IPS-20b (cell line): ENCODE results near the gene PPCS.
"Not testable (repeated sequence)": the region's sequence is repeated elsewhere in the genome, so short reads cannot be mapped to it uniquely, and the experiment has no call there.

Experiments
- H3K27ac ChIP-seq: one replicate; pipeline ENCODE4 v1.5.1; 2013; ENCODE audit warnings: low read length
- H3K27me3 ChIP-seq: 2 replicates; pipeline ENCODE4 v1.6.1; 2013; ENCODE audit warnings: mild to moderate bottlenecking, low read length, inconsistent platforms; ENCODE audit not compliant: insufficient read depth
- H3K36me3 ChIP-seq: 2 replicates; pipeline ENCODE4 v1.6.1; 2013; ENCODE audit warnings: low read depth, mild to moderate bottlenecking, inconsistent platforms, low read length, moderate library complexity; ENCODE audit not compliant: insufficient read depth
- H3K4me1 ChIP-seq: 2 replicates; pipeline ENCODE4 v1.6.1; 2013; ENCODE audit warnings: mild to moderate bottlenecking, control low read depth, inconsistent platforms, low read length, moderate library complexity; ENCODE audit not compliant: insufficient read depth
- H3K4me3 ChIP-seq: 2 replicates; pipeline ENCODE4 v1.5.1; 2013; ENCODE audit warnings: mild to moderate bottlenecking, low read length, inconsistent platforms
- H3K9ac ChIP-seq: 2 replicates; pipeline ENCODE4 v1.6.1; 2013; ENCODE audit warnings: low read depth, mild to moderate bottlenecking, inconsistent platforms, low read length, moderate library complexity
- H3K9me3 ChIP-seq: 2 replicates; pipeline ENCODE4 v1.6.1; 2013; ENCODE audit warnings: mild to moderate bottlenecking, low read depth, low read length, inconsistent platforms; ENCODE audit not compliant: insufficient read depth

Gene PPCS

GRCh38 chr1:42456754-42457089, 379 bp downstream of the PPCS start:
- peaks cover 4% of the 10 kb centered on the region; the same call in 1 of the 2 replicates for H3K4me1 ChIP-seq
- peak overlapping the region; percentile 93 for H3K4me3 ChIP-seq
- H3K36me3 ChIP-seq, result peaks cover 32% of the 10 kb centered on the region
- H3K27me3 ChIP-seq, result no peaks in the 10 kb centered on the region
- H3K27ac ChIP-seq, result peak overlapping the region; percentile 52
- H3K9ac ChIP-seq, result peak overlapping the region; percentile 90
- no peaks in the 10 kb centered on the region for H3K9me3 ChIP-seq

GRCh38 chr1:42461196-42461595, 4.9 kb downstream of the PPCS start:
- Histone ChIP-seq H3K27me3 (peaks cover 12% of the 10 kb centered on the region; the same call in 1 of the 2 replicates), H3K4me1 (peaks cover 4% of the 10 kb centered on the region; the same call in 1 of the 2 replicates), H3K36me3 (peaks cover 32% of the 10 kb centered on the region), H3K4me3 (no peak overlapping the region), H3K9me3 (no peaks in the 10 kb centered on the region), H3K9ac (no peak overlapping the region), H3K27ac (no peak overlapping the region)

GRCh38 chr1:42462828-42463763, 6.8 kb downstream of the PPCS start, which contains the start of gene CCDC30:
Gene CCDC30 (plus strand): TSS chr1:42463286. CDS start chr1:42480552, 17,266 bp downstream.
- Histone ChIP-seq H3K4me1 (peaks cover 4% of the 10 kb centered on the region; the same call in 1 of the 2 replicates), H3K4me3 (peak within 1 kb of the TSS; percentile 88), H3K36me3 (peaks cover 29% of the 10 kb centered on the region), H3K9me3 (no peaks in the 10 kb centered on the region), H3K9ac (peak within 1 kb of the TSS; percentile 81; the same call in 1 of the 2 replicates), H3K27ac (no peak within 1 kb of the TSS), H3K27me3 (peaks cover 17% of the 10 kb centered on the region; the same call in 1 of the 2 replicates)

- peaks cover 18% of the 10 kb centered on the region; the same call in 1 of the 2 replicates for H3K27me3 ChIP-seq
- H3K36me3 ChIP-seq, result peaks cover 21% of the 10 kb centered on the region
- peak overlapping the region; percentile 88 for H3K4me3 ChIP-seq
- H3K9ac ChIP-seq, result peak overlapping the region; percentile 63; the same call in 1 of the 2 replicates
- no peak overlapping the region for H3K27ac ChIP-seq
- peaks cover 4% of the 10 kb centered on the region; the same call in 1 of the 2 replicates for H3K4me1 ChIP-seq
- no peaks in the 10 kb centered on the region for H3K9me3 ChIP-seq
Observed at GRCh38 chr1:42463921-42464320, 7.6 kb downstream of the PPCS start.

- Histone ChIP-seq H3K36me3 (no peaks in the 10 kb centered on the region), H3K9ac (no peak overlapping the region), H3K4me1 (peaks cover 4% of the 10 kb centered on the region; the same call in 1 of the 2 replicates), H3K27me3 (peaks cover 18% of the 10 kb centered on the region), H3K4me3 (no peak overlapping the region), H3K9me3 (no peaks in the 10 kb centered on the region), H3K27ac (no peak overlapping the region)
Observed at GRCh38 chr1:42466030-42466429, 9.7 kb downstream of the PPCS start.

GRCh38 chr1:42469727-42470126, 13.4 kb downstream of the PPCS start:
- H3K27ac ChIP-seq, result no peak overlapping the region
- no peaks in the 10 kb centered on the region for H3K36me3 ChIP-seq
- no peak overlapping the region for H3K4me3 ChIP-seq
- no peaks in the 10 kb centered on the region for H3K9me3 ChIP-seq
- no peak overlapping the region for H3K9ac ChIP-seq
- peaks cover 6% of the 10 kb centered on the region for H3K27me3 ChIP-seq
- H3K4me1 ChIP-seq, result no peaks in the 10 kb centered on the region

GRCh38 chr1:42476605-42477004, 20.3 kb downstream of the PPCS start:
- no peak overlapping the region for H3K4me3 ChIP-seq
- H3K9me3 ChIP-seq, result no peaks in the 10 kb centered on the region
- no peaks in the 10 kb centered on the region for H3K4me1 ChIP-seq
- H3K27me3 ChIP-seq, result no peaks in the 10 kb centered on the region
- no peak overlapping the region for H3K27ac ChIP-seq
- no peak overlapping the region for H3K9ac ChIP-seq
- no peaks in the 10 kb centered on the region for H3K36me3 ChIP-seq

GRCh38 chr1:42477354-42477753, 21.0 kb downstream of the PPCS start:
- not testable (repeated sequence) for H3K9me3 ChIP-seq, H3K27ac ChIP-seq, H3K4me1 ChIP-seq, H3K9ac ChIP-seq, H3K4me3 ChIP-seq, H3K27me3 ChIP-seq, H3K36me3 ChIP-seq

- Histone ChIP-seq H3K27me3 (no peaks in the 10 kb centered on the region), H3K9ac (no peak overlapping the region), H3K27ac (no peak overlapping the region), H3K9me3 (no peaks in the 10 kb centered on the region), H3K36me3 (no peaks in the 10 kb centered on the region), H3K4me3 (no peak overlapping the region), H3K4me1 (no peaks in the 10 kb centered on the region)
Observed at GRCh38 chr1:42477775-42478174, 21.4 kb downstream of the PPCS start.

GRCh38 chr1:42479621-42480020, 23.3 kb downstream of the PPCS start:
- Histone ChIP-seq H3K27ac (no peak overlapping the region), H3K4me1 (no peaks in the 10 kb centered on the region), H3K27me3 (no peaks in the 10 kb centered on the region), H3K9ac (no peak overlapping the region), H3K4me3 (no peak overlapping the region), H3K9me3 (no peaks in the 10 kb centered on the region), H3K36me3 (no peaks in the 10 kb centered on the region)

- Histone ChIP-seq H3K36me3 (no peaks in the 10 kb centered on the region), H3K27me3 (no peaks in the 10 kb centered on the region), H3K9ac (no peak overlapping the region), H3K4me1 (no peaks in the 10 kb centered on the region), H3K4me3 (no peak overlapping the region), H3K27ac (no peak overlapping the region), H3K9me3 (no peaks in the 10 kb centered on the region)
Observed at GRCh38 chr1:42480921-42481320, 24.6 kb downstream of the PPCS start.

GRCh38 chr1:42482635-42483153, 26.4 kb downstream of the PPCS start:
- Histone ChIP-seq H3K36me3 (no peaks in the 10 kb centered on the region), H3K27ac (no peak overlapping the region), H3K27me3 (no peaks in the 10 kb centered on the region), H3K4me1 (no peaks in the 10 kb centered on the region), H3K9me3 (no peaks in the 10 kb centered on the region), H3K4me3 (no peak overlapping the region), H3K9ac (no peak overlapping the region)
